A549 treated with Mapracorat at 1 μM for 4 hours (cell line): ENCODE results near the gene XKR8. TPM values are rescaled to one million over a fixed set of nuclear protein-coding genes. Genes with fewer than 3 reads are reported as not detected.

Source experiments
- total RNA-seq: library from RNA; stranded (reverse); fragments of 200-300 nt; extraction: Qiagen RNA extraction; gene quantifications from 5 replicates; pipeline ENCODE4 v1.2.3, GENCODE V29; 2022

The XKR8 gene
- total RNA-seq = 4.3 to 5.9 TPM (median 5.6 TPM) in 5 replicates

GRCh38 chr1:27959792-27960603, at the start of gene XKR8:
XKR8 (plus strand) TSS chr1:27959973; CDS start chr1:27960070, 97 bp downstream.

GRCh38 chr1:27934818-27935549, 24.8 kb upstream of the XKR8 start, which contains the start of gene SMPDL3B:
SMPDL3B (plus strand) TSS chr1:27935000; CDS start chr1:27935184, 184 bp downstream.

Other genes starting within 250 kb of the XKR8 start
- 5.4 to 7.7 TPM (median 6.7 TPM) in 5 replicates for gene FAM76A, start 234.0 kb upstream of the XKR8 start, total RNA-seq
- 8.1 to 9.3 TPM (median 8.6 TPM) in 5 replicates for gene STX12, start 186.8 kb upstream of the XKR8 start, total RNA-seq
- 33.0 to 40.8 TPM (median 37.6 TPM) in 5 replicates for gene PPP1R8, start 129.2 kb upstream of the XKR8 start, total RNA-seq
- 0.56 to 1.2 TPM (median 0.79 TPM) in 5 replicates for gene THEMIS2, start 87.4 kb upstream of the XKR8 start, total RNA-seq
- gene RPA2, start 45.4 kb upstream of the XKR8 start, total RNA-seq = 35.2 to 37.7 TPM (median 35.5 TPM) in 5 replicates
- 1.0 to 1.5 TPM (median 1.2 TPM) in 5 replicates for gene SMPDL3B, start 25.0 kb upstream of the XKR8 start, total RNA-seq
- 5.0 to 6.6 TPM (median 5.9 TPM) in 5 replicates for gene EYA3, start 128.6 kb downstream of the XKR8 start, total RNA-seq
- 0.09 to 0.24 TPM (median 0.18 TPM) in 5 replicates for gene PTAFR, start 216.7 kb downstream of the XKR8 start, total RNA-seq